NB4 (cell line): ENCODE results near the gene EN2.

Experiments
- DNase-seq: peaks from one replicate; pipeline ENCODE4 v3.0.0; 2010; ENCODE audit warnings: low read depth
- H3K4me3 ChIP-seq: one replicate; pipeline ENCODE4 v1.5.1; 2011; ENCODE audit warnings: mild to moderate bottlenecking, low read depth, low read length, moderate library complexity
- CTCF ChIP-seq: IDR thresholded peaks from one replicate; pipeline ENCODE4 v1.5.1; 2012; ENCODE audit warnings: low read depth, low read length
- MAX ChIP-seq: IDR thresholded peaks from 2 replicates; pipeline ENCODE4 v1.6.1; 2011; ENCODE audit warnings: low read depth, low read length
- MYC ChIP-seq: IDR thresholded peaks from 2 replicates; pipeline ENCODE4 v1.6.1; 2011; ENCODE audit warnings: low read depth, low read length
- POLR2A ChIP-seq: IDR thresholded peaks from 2 replicates; pipeline ENCODE4 v1.6.1; 2011; ENCODE audit warnings: mild to moderate bottlenecking; ENCODE audit not compliant: insufficient read length; ENCODE audit errors: extremely low read depth

Gene EN2

GRCh38 chr7:155508376-155509358, 50.7 kb downstream of the EN2 start:
- DNase-seq, result no peak
- TF ChIP-seq POLR2A (no peak), CTCF (no peak), MYC (no peak), MAX (no peak)
- H3K4me3 ChIP-seq, result no peak overlapping the region

- no peak for TF ChIP-seq CTCF
- TF ChIP-seq MAX, result no peak
- TF ChIP-seq POLR2A, result no peak
- TF ChIP-seq MYC, result no peak
- DNase-seq, result no peak
- no peak overlapping the region for H3K4me3 ChIP-seq
Observed at GRCh38 chr7:155509359-155509724, 51.4 kb downstream of the EN2 start.

GRCh38 chr7:155509725-155510551, 52.0 kb downstream of the EN2 start:
- no peak overlapping the region for H3K4me3 ChIP-seq
- TF ChIP-seq CTCF (peak; percentile 4), MYC (no peak), MAX (no peak), POLR2A (no peak)
- DNase-seq, result peak; percentile 18

GRCh38 chr7:155510975-155511701, 53.2 kb downstream of the EN2 start:
- H3K4me3 ChIP-seq, result no peak overlapping the region
- TF ChIP-seq POLR2A, result no peak
- no peak for TF ChIP-seq MAX
- TF ChIP-seq MYC, result no peak
- TF ChIP-seq CTCF, result no peak
- DNase-seq, result no peak

GRCh38 chr7:155511702-155511996, 53.7 kb downstream of the EN2 start:
- no peak for DNase-seq
- no peak for TF ChIP-seq MYC
- no peak for TF ChIP-seq MAX
- TF ChIP-seq POLR2A, result no peak
- no peak for TF ChIP-seq CTCF
- no peak overlapping the region for H3K4me3 ChIP-seq
